ENCODE measurements around the gene PLPPR3. TPM values are rescaled to one million over a fixed set of nuclear protein-coding genes. Genes with fewer than 3 reads are reported as not detected.

PLPPR3 gene
- total RNA-seq, 4 donors from 2014 or later: not detected

- H3K27me3 ChIP-seq: no peaks in the 10 kb centered on the region
- no peak overlapping the region for H3K4me3 ChIP-seq (replicated peaks in 1 of 3)
- H3K4me1 ChIP-seq: peaks cover 7 to 10% of the 10 kb centered on the region in 2 donors
- H3K27ac ChIP-seq: no peak overlapping the region
- TF ChIP-seq CTCF (IDR thresholded peaks at IDR 0.05) (no peak), POLR2A (IDR thresholded peaks at IDR 0.05) (no peak)
- no peaks in the 10 kb centered on the region for H3K36me3 ChIP-seq
- 91 to 99% methylated on average over 6 of the region's 6 CpGs for WGBS, 2 donors
- intact Hi-C loops (cut with DNase I): no loop called here
- DNase-seq: no peak
- no peaks in the 10 kb centered on the region for H3K9me3 ChIP-seq
These were observed 57.9 kb downstream of the PLPPR3 start for GRCh38 chr19:763869-764268.

GRCh38 chr19:763181-763580 is 58.6 kb downstream of the PLPPR3 start:
- Histone ChIP-seq H3K36me3 (no peaks in the 10 kb centered on the region), H3K9me3 (no peaks in the 10 kb centered on the region), H3K4me3 (replicated peaks in 1 of 3) (no peak overlapping the region), H3K27ac (no peak overlapping the region), H3K4me1 (peaks cover 2 to 3% of the 10 kb centered on the region in 2 donors), H3K27me3 (no peaks in the 10 kb centered on the region)
- no peak for DNase-seq
- TF ChIP-seq CTCF (IDR thresholded peaks at IDR 0.05) (no peak), POLR2A (IDR thresholded peaks at IDR 0.05) (no peak)
- 92 to 98% methylated on average over 8 to 10 of the region's 10 CpGs for WGBS, 2 donors
- intact Hi-C loops (cut with DNase I): no loop called here

MicroRNAs within 50 kb of the gene (microRNA counts, 767-probe panel; counts per million panel counts)
- 0 counts per million in 2 donors for microRNA hsa-miR-3187-3p

Small RNA genes lying within 50 kb of the gene (microRNA-seq; reads per million reads assigned to microRNA genes)
- gene MIR3187 (2.6 reads per million), gene MIR4745 (not detected)

Small RNA genes lying within 50 kb of the gene (small RNA-seq; reads per million reads assigned to genes)
- not detected for gene MIR3187

Other genes with a start within 250 kb of the PLPPR3 start
- 100 to 1,000 TPM; 349 to 702 (median 569) TPM for gene BSG, start 249.4 kb downstream of the PLPPR3 start, total RNA-seq
- not detected for gene HCN2, start 232.1 kb downstream of the PLPPR3 start, total RNA-seq
- gene POLRMT, start 188.4 kb downstream of the PLPPR3 start, total RNA-seq: 10 to 100 TPM; 23.2 to 39.7 (median 33.1) TPM
- not detected for gene FGF22, start 182.1 kb downstream of the PLPPR3 start, total RNA-seq
- gene RNF126, start 158.7 kb downstream of the PLPPR3 start, total RNA-seq: 10 to 100 TPM; 41.4 to 55.5 (median 53.5) TPM
- gene FSTL3, start 145.6 kb downstream of the PLPPR3 start, total RNA-seq: 10 to 100 TPM; 16.2 to 73.4 (median 62.9) TPM
- not detected for gene PRSS57, start 126.5 kb downstream of the PLPPR3 start, total RNA-seq
- gene PALM, start 113.0 kb downstream of the PLPPR3 start, total RNA-seq: 10 to 100 TPM; 18.9 to 45.5 (median 27.7) TPM
- under 1 TPM in 2 of 4 donors, not detected in 2; 0.63 to 0.68 TPM for gene MISP, start 70.8 kb downstream of the PLPPR3 start, total RNA-seq
- 100 to 1,000 TPM; 161 to 277 (median 199) TPM for gene PTBP1, start 24.5 kb downstream of the PLPPR3 start, total RNA-seq
- gene AZU1, start 5.9 kb upstream of the PLPPR3 start, total RNA-seq: not detected
- gene PRTN3, start 19.0 kb upstream of the PLPPR3 start, total RNA-seq: not detected
- 1 to 10 TPM in 3 of 4 donors, not detected in 1; 1.9 to 2.1 (median 2.1) TPM for gene ELANE, start 30.3 kb upstream of the PLPPR3 start, total RNA-seq
- 1,000 to 10,000 TPM in 1 of 4 donors, 100 to 1,000 TPM in 3; 339 to 1,037 (median 506) TPM for gene CFD, start 37.7 kb upstream of the PLPPR3 start, total RNA-seq
- 10 to 100 TPM; 33.2 to 66.5 (median 54.3) TPM for gene MED16, start 71.2 kb upstream of the PLPPR3 start, total RNA-seq
- not detected for gene RNU6-9, start 71.5 kb upstream of the PLPPR3 start, total RNA-seq
- 10 to 100 TPM; 29.2 to 45.8 (median 34.9) TPM for gene R3HDM4, start 91.3 kb upstream of the PLPPR3 start, total RNA-seq
- gene KISS1R, start 95.4 kb upstream of the PLPPR3 start, total RNA-seq: not detected
- 1 to 10 TPM; 2.6 to 7.7 (median 3.9) TPM for gene ARID3A, start 104.1 kb upstream of the PLPPR3 start, total RNA-seq
- 10 to 100 TPM; 15.2 to 73.5 (median 46.8) TPM for gene WDR18, start 162.4 kb upstream of the PLPPR3 start, total RNA-seq
- gene GRIN3B, start 178.5 kb upstream of the PLPPR3 start, total RNA-seq: under 1 TPM in 1 of 4 donors, not detected in 3; 0.22 TPM
- gene TMEM259, start 199.2 kb upstream of the PLPPR3 start, total RNA-seq: 100 to 1,000 TPM; 162 to 238 (median 192) TPM
- not detected for gene RNU6-2, start 199.6 kb upstream of the PLPPR3 start, total RNA-seq
- 10 to 100 TPM; 60.7 to 88.2 (median 82.2) TPM for gene CNN2, start 204.7 kb upstream of the PLPPR3 start, total RNA-seq
- 10 to 100 TPM; 15.5 to 58.7 (median 29.8) TPM for gene ABCA7, start 218.2 kb upstream of the PLPPR3 start, total RNA-seq
- gene ARHGAP45, start 245.2 kb upstream of the PLPPR3 start, total RNA-seq: 10 to 100 TPM; 11.5 to 19.8 (median 14.4) TPM

Measured in thyroid gland (tissue), 4 donors.